Adrenal gland (tissue), 12 donors: ENCODE data around the gene SLC15A1. TPM values are rescaled to one million over a fixed set of nuclear protein-coding genes. Genes with fewer than 3 reads are reported as not detected.

ENCODE experiments used
- DNase-seq, 7 donors: peaks; one replicate each; pipeline ENCODE4 v3.0.0-alpha.2; 2019 to 2020
- H3K27ac ChIP-seq, 5 donors: fragments of 200-600 bp; sonication (generic) in 4 of 5; 1 replicate in 3 of 5; 2 replicates in 2 of 5; pipeline versions ENCODE4 v1.5.1 to v1.8.0; 2016 to 2020; ENCODE audit warnings: mild to moderate bottlenecking in 1 of 5
- H3K27me3 ChIP-seq: fragments of 200-600 bp; 2 replicates; pipeline ENCODE4 v1.8.0; 2021
- H3K36me3 ChIP-seq, 2 donors: fragments of 200-600 bp; replicated peaks in 1 of 2; 1 replicate in 1 of 2; 2 replicates in 1 of 2; pipeline versions ENCODE4 v1.5.1 to v1.8.0; 2018 to 2022
- H3K4me1 ChIP-seq, 2 donors: fragments of 200-600 bp; replicated peaks in 1 of 2; 1 replicate in 1 of 2; 2 replicates in 1 of 2; pipeline versions ENCODE4 v1.5.1 to v1.8.0; 2018 to 2021
- H3K4me3 ChIP-seq, 4 donors: fragments of 200-600 bp; sonication (generic) in 3 of 4; one replicate each; pipeline ENCODE4 v1.5.1; 2016 to 2018
- H3K9me3 ChIP-seq, 3 donors: fragments of 200-600 bp; sonication (generic) in 1 of 3; replicated peaks in 1 of 3; 1 replicate in 2 of 3; 2 replicates in 1 of 3; pipeline versions ENCODE4 v1.5.1 to v1.8.0; 2016 to 2021
- POLR2A ChIP-seq, 2 donors: fragments of 450-650 bp; IDR thresholded peaks; one replicate each; pipeline ENCODE4 v1.6.1; 2017; ENCODE audit warnings: antibody characterized with exemption in 2 of 2, mild to moderate bottlenecking in 2 of 2, moderate library complexity in 1 of 2
- WGBS, 4 donors: extraction: QIAGEN DNeasy Blood & Tissue Kit in 2 of 4; methylation state at CpG; one replicate each; pipeline versions ENCODE4 v1.1.5 to v1.1.7; 2013 to 2017; 5-methylcytosine and 5-hydroxymethylcytosine counted together
- intact Hi-C, 2 donors: fragments of 100-400 bp; cut with DNase I; formaldehyde crosslinking; loops; one replicate each; pipeline versions ENCODE4 v1.14.1 to v1.15.0; 2022 to 2023
- polyA plus RNA-seq, 3 donors: library from polyadenylated mRNA; stranded (reverse); fragments of 200-250 nt in 2 of 3; fragments of 350-450 nt in 1 of 3; fragmentation: Illumina TruSeq in 1 of 3; extraction: RNeasy Lipid Tissue Mini Kit (QIAGEN cat#74804) in 1 of 3; gene quantifications; one replicate each; pipeline ENCODE4 v1.2.3, GENCODE V29; 2013 to 2014
- total RNA-seq, 9 donors: library from RNA; depleted of rRNA in 4 of 9; stranded (reverse); fragments of >200 nt in 4 of 9; fragments of 120-200 nt in 1 of 9; fragmentation: NEBNext Ultra II Directional in 1 of 9; extraction: Animal tissue kit (Norgen Biotek cat#: 25700) in 1 of 9; gene quantifications; one replicate each; pipeline versions ENCODE4 v1.1.0 to v1.2.4, GENCODE V29; 2013 to 2023
- TF ChIP-seq, protein P1 (sequence below), 6 experiments: fragments of 450-650 bp in 4 of 6; fragments of 200-600 bp in 2 of 6; sonication (generic) in 1 of 6; IDR thresholded peaks; 1 replicate in 5 of 6; 2 replicates in 1 of 6; pipeline versions ENCODE4 v1.5.1 to v1.8.0; 2016 to 2021; ENCODE audit warnings: antibody characterized with exemption in 6 of 6, mild to moderate bottlenecking in 2 of 6, moderate library complexity in 1 of 6
- donor health status: healthy with polysubstance abuse.
- donor health status: Bipolar disorder and iron deficiency.
- donor health status: DM: yes; HTN: yes; CAD: no.
- donor health status: DM: no; HTN: no; CAD: no.
- donor health status: DM: no; HTN: no; CAD: no.
- donor health status: DM: yes; HTN: yes; CAD: no.

The SLC15A1 gene
- total and polyA plus RNA-seq, 12 donors = 0.06 to 0.17 (median 0.07) TPM; not detected in 8

DNA sequence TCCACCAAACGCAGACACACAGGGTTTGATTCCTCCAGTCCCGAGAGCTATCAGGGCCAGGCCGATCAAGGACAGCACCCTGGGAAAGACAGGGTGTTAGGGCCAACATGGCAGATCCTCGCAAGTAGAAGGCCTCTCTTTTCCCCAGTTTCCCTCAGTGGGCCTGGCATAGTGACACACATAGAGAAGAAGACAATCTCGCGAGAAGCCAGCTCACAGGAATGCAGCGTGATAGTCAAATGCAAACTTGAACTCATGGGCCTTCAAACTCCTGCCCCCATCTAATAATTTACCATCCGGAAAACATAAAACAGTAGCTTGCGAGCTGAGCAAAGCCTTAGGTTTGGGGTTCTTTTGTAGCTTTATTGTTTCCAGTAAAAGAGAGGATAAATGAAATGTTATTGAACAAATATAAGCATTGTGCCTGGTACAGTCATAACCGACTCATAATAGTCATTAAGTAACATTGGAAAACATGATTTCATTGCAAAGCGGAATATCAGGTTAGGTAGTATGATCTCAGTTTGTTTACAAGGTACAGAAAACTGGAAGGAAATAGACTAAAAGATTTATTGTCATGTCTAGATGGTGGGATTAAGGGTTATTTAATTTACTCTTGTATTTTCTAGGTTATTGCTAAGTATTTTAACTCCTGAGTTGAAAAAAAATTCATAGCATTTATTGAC, 30.5 kb downstream of the SLC15A1 start:
- DNase-seq = no peak
- Histone ChIP-seq H3K27me3 (no peaks in the 10 kb centered on the region), H3K4me3 (no peak overlapping the region), H3K4me1 (no peaks in the 10 kb centered on the region), H3K36me3 (no peaks in the 10 kb centered on the region), H3K9me3 (no peaks in the 10 kb centered on the region), H3K27ac (no peak overlapping the region)
- intact Hi-C loops = no loop called here
- WGBS, 4 donors = 93 to 97% (median 96%) methylated on average over 11 of the region's 11 CpGs
- no peak for TF ChIP-seq POLR2A (IDR thresholded peaks at IDR 0.05)
- TF ChIP-seq, protein P1, sequence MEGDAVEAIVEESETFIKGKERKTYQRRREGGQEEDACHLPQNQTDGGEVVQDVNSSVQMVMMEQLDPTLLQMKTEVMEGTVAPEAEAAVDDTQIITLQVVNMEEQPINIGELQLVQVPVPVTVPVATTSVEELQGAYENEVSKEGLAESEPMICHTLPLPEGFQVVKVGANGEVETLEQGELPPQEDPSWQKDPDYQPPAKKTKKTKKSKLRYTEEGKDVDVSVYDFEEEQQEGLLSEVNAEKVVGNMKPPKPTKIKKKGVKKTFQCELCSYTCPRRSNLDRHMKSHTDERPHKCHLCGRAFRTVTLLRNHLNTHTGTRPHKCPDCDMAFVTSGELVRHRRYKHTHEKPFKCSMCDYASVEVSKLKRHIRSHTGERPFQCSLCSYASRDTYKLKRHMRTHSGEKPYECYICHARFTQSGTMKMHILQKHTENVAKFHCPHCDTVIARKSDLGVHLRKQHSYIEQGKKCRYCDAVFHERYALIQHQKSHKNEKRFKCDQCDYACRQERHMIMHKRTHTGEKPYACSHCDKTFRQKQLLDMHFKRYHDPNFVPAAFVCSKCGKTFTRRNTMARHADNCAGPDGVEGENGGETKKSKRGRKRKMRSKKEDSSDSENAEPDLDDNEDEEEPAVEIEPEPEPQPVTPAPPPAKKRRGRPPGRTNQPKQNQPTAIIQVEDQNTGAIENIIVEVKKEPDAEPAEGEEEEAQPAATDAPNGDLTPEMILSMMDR (IDR thresholded peaks at IDR 0.05) = no peak

DNA sequence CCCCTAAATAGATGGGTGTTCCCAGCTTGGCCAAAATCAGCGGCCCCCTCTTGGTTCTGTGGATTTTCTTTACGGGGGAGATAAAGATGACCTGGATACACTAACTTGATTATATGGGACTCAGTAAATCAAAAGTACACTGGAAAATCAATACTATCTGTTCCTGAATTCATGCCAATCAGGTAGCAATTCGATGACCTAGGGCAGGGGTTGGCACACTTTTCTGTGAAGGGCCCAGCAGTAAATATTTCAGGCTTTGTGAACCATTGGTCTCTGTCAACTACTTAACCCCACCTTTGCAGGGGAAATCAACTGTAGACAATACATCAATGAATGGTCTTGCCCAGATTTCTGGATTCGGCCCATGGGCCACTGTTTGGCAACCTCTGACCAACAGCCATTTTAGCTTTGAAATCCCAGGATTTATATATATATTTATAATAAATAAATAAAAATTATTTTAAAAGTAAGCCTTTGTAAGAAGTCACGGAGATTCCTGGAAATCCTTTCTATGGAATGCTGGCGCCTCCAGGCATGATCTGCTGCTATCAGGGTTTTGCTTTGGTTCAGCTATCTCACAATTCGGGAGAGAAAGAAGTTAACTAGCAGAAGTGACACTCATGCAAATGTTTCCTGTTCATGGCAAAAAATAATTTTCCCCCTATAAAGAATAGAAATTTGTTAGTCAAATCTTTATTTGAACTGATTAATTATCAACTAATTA, 32.8 kb downstream of the SLC15A1 start:
- no peaks in the 10 kb centered on the region for H3K36me3 ChIP-seq
- no peaks in the 10 kb centered on the region for H3K4me1 ChIP-seq
- H3K27ac ChIP-seq = no peak overlapping the region
- DNase-seq = no peak
- WGBS, 4 donors = 91 to 95% (median 94%) methylated on average over 7 of the region's 7 CpGs
- no peaks in the 10 kb centered on the region for H3K27me3 ChIP-seq
- no peak overlapping the region for H3K4me3 ChIP-seq
- intact Hi-C loops = no loop called here
- TF ChIP-seq POLR2A (IDR thresholded peaks at IDR 0.05) = no peak
- TF ChIP-seq, protein P1 (IDR thresholded peaks at IDR 0.05) = no peak
- no peaks in the 10 kb centered on the region for H3K9me3 ChIP-seq

DNA sequence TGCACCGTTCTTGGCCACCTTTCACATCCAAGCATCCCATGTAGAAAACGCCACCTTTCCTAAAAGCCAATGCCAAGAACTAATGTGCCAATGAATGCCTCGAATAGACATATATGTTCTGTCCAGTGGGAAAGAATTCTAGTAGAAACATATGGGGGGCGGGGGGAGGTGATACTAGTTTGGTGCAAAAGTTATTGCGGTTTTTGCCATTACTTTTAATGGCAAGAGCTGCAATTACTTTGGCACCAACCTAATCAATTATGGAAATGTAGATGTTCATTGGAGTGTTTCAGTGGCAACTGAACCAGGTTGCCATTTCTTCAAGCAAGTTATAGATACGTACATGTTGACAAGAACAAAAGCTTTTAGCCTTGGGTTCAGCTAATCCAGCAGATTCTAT, 34.6 kb downstream of the SLC15A1 start:
- intact Hi-C loops = no loop called here
- H3K4me3 ChIP-seq = no peak overlapping the region
- TF ChIP-seq, protein P1 (IDR thresholded peaks at IDR 0.05) = no peak
- no peak for TF ChIP-seq POLR2A (IDR thresholded peaks at IDR 0.05)
- no peaks in the 10 kb centered on the region for H3K27me3 ChIP-seq
- 81 to 89% (median 85%) methylated on average over 6 of the region's 6 CpGs for WGBS, 4 donors
- H3K4me1 ChIP-seq = no peaks in the 10 kb centered on the region
- no peaks in the 10 kb centered on the region for H3K36me3 ChIP-seq
- no peak overlapping the region for H3K27ac ChIP-seq
- no peak for DNase-seq
- no peaks in the 10 kb centered on the region for H3K9me3 ChIP-seq

DNA sequence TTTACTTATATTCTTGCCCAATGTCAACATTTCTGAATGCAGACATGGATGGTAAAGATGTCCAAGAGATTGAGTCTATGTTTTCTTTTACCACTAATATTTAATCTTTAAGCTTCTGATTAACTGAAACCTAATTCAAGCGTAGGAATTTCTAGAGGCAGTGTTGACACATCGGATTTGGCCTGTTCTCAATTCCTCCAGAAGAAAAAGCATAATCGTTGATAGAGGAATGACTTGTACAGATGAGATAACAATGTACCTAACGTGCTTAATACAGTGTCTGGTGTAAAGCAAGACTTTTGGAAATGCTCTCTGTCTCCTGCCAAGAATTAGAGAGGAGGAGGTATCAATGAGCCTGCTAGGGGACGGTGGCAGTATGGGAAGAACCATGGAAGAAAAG, 35.2 kb downstream of the SLC15A1 start:
- no peaks in the 10 kb centered on the region for H3K4me1 ChIP-seq
- no peaks in the 10 kb centered on the region for H3K36me3 ChIP-seq
- H3K27me3 ChIP-seq = no peaks in the 10 kb centered on the region
- no peak overlapping the region for H3K4me3 ChIP-seq
- no peaks in the 10 kb centered on the region for H3K9me3 ChIP-seq
- H3K27ac ChIP-seq = no peak overlapping the region
- TF ChIP-seq, protein P1 (IDR thresholded peaks at IDR 0.05) = no peak
- no peak for TF ChIP-seq POLR2A (IDR thresholded peaks at IDR 0.05)
- 55 to 59% (median 58%) methylated on average over 5 of the region's 5 CpGs for WGBS, 4 donors
- intact Hi-C loops = no loop called here
- DNase-seq = no peak
